Left lobe of liver (tissue), 2 donors: ENCODE measurements around the gene GRHPR. TPM values are rescaled to one million over a fixed set of nuclear protein-coding genes. Genes with fewer than 3 reads are reported as not detected.
"Not testable (repeated sequence)": the region's sequence is repeated elsewhere in the genome, so short reads cannot be mapped to it uniquely, and the experiment has no call there.

Experiments used
- ATAC-seq: fragments of 200-7000 bp; cut with Tn5 transposase; one replicate; pipeline ENCODE4 v1.9.1; 2020; ENCODE audit warnings: mild to moderate bottlenecking, moderate library complexity
- DNase-seq: peaks from one replicate; pipeline ENCODE4 v3.0.0-alpha.2; 2020; ENCODE audit warnings: low spot score
- total RNA-seq: library from RNA; stranded (reverse); gene quantifications from one replicate; pipeline ENCODE4 v1.2.1, GENCODE V29; 2021
- donor health status: DM: no; HTN: no; CAD: no; lungs with moderate emphysema.
- donor health status: DM: no; HTN: yes; CAD: no.

Gene GRHPR
- total RNA-seq, 1 donor from 2014 or later, result 406 TPM

GRCh38 chr9:37474438-37474837 lies 51.9 kb downstream of the GRHPR start:
- DNase-seq (no peak), ATAC-seq (no peak)

DNA sequence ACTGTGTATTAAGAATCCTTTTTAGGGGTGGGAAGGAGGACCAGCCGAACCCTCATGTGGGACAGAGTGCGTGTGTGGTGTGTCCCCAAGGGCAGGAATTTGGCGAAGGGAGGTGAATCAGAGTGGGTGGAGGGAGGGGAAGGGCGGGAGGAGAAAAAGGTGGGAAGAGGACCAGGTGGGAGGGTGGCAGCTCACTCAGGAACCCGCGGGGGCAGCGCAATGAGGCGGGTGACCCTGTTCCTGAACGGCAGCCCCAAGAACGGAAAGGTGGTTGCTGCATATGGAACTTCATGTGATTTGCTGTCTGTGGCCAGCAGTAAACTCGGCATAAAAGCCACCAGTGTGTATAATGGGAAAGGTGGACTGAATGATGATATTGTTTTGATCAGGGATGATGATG lies 54.4 kb downstream of the GRHPR start:
- no peak for ATAC-seq
- DNase-seq, result no peak

DNA sequence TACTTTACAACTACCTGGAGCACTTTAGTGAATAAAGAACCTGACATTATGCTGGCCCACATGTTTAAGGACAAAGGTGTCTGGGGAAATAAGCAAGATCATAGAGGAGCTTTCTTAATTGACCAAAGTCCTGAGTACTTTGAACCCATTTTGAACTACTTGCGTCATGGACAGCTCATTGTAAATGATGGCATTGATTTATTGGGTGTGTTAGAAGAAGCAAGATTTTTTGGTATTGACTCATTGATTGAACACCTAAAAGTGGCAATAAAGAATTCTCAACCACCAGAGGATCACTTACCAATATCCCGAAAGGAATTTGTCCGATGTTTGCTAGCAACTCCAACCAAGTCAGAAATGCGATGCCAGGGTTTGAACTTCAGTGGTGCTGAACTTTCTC lies 54.9 kb downstream of the GRHPR start:
- not testable (repeated sequence) for ATAC-seq

DNA sequence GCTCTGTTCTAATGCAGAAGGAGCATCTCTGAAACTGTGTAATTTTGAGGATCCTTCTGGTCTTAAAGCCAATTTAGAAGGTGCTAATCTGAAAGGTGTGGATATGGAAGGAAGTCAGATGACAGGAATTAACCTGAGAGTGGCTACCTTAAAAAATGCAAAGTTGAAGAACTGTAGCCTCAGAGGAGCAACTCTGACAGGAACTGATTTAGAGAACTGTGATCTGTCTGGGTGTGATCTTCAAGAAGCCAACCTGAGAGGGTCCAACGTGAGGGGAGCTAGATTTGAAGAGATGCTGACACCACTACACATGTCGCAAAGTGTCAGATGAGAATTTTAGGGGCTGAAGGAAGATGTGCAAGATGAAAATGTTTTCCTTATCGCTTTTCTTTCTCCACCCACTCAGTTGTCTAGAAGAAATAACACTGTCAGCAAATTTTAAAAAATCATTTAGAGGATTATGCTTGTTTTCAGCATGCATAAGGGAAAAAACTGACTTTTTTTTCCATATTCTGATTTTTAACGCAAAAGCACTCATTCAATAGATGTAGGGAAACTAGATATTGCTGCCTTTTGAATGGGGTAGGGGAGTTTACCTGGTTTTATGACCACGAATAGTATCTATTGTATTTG lies 55.6 kb downstream of the GRHPR start:
- DNase-seq, ATAC-seq: not testable (repeated sequence)

More for the DNA sequence above, 54.9 kb downstream of the GRHPR start:
- DNase-seq, result not testable (repeated sequence)

DNA sequence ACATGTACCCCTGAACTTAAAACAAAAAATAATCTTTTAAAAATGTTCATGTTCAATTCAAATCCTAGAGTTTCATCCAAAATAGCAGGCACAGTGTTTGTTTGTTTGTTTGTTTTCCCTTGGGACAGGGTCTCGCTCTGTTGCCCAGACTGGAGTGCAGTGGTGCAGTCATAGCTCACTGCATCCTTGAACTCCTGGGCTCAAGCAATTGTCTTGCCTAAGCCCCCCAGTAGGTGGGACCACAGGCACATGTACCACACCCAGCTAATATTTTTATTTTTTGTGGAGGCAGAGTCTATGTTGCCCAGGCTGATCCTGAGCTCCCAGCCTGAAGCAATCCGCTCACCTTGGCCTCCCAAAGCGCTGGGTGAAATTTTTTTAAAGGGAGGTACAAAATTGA lies 58.3 kb downstream of the GRHPR start:
- no peak for DNase-seq
- no peak for ATAC-seq

DNA sequence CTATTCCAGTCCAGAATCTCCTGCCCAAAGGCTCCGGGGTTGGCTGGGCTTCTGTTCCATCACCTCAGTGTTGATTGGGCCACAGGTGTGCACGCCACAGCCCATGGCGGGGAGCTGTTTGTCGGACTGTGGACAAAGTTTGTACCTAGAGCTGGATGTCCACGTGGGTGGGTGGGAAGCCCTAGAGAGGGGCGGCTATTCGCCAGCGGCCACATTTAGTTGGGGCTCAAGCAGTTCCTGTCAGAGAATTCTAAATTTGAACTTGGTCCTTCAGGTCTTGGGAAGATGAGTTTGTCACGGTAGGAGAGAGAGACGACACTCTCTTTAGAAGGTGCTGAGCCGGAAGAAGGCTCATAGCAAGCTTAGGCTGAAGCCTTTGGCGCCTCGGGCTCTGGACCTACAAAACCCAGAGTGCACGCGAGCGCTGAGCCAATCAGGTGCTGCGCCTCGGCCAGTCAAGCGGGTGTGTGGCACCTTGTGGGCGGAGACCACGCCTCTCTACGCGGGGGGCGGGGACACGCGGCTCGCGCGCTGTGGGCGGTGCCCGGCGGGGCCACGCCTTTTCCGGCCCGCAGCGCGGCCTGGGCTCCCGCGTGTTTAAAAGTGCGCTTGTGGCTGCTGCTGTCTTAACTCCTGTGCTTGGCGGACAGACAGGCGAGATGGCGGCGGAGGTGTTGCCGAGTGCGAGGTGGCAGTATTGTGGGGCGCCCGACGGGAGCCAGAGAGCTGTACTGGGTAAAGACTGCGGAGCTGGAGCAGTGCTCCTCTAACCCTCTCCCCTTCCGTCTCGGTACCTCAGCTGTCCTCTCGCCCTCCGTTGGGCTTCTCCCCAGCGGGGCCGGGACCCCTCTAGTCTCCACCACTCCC lies 63.1 kb downstream of the GRHPR start, which contains the start of gene POLR1E:
TSS of gene POLR1E (plus strand) at position 560 of the 867 bp plus-strand sequence. CDS start at position 660, 100 bp downstream.
- DNase-seq (peak; percentile 98), ATAC-seq (peak; percentile 94)

DNA sequence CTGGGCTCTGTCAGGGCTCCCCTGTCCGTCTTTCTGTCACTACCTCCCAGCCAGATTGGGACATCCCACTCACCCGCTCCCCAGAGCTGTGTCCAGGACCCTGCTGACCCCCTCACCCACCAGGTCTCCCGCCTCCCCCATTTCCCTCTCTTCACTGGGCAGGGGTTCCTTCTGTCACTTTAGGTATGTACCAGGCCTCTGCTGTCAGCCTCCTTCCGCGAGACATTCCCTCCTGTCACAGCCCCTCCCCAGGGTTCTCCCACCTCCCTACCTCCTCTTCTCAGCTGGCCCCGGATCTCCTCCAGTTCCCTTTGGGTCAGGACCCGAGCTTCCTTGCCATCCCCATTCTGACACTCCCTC lies 63.7 kb downstream of the GRHPR start:
- no peak for ATAC-seq
- DNase-seq, result no peak

Other genes with a start within 250 kb of the GRHPR start
- gene ZBTB5, start 42.8 kb downstream of the GRHPR start, total RNA-seq, result 5.5 TPM
- gene POLR1E, start 63.3 kb downstream of the GRHPR start, total RNA-seq, result 11.8 TPM
- 3.4 TPM for gene FBXO10, start 153.7 kb downstream of the GRHPR start, total RNA-seq
- 35.4 TPM for gene TOMM5, start 169.9 kb downstream of the GRHPR start, total RNA-seq
- 0.88 TPM for gene FRMPD1, start 228.3 kb downstream of the GRHPR start, total RNA-seq